ENCODE measurements around the gene GSC.
"Not testable (repeated sequence)": the region's sequence is repeated elsewhere in the genome, so short reads cannot be mapped to it uniquely, and the experiment has no call there.

The GSC gene

DNA sequence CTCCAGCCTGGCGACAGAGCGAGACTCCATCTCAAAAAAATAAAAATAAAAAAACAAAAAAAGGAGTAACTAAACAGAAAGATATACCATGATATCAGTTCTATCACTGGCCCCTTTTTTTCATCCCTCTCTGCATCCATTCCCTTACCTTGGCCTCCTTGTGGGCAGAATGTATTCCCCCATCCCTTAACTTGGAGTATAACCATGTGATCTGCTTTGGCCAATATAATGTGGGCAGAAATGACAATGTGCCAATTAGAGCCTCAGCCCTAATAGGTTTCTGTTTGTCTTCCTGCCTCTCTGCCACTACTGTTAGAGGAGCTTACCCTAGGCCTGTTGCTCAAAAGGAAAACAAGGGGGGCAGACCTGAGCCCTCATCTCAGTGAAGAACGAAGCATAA lies 23.8 kb downstream of the GSC start:
- DNase-seq (ENCODE audit: low read depth in 3 of 3), result no peak

DNA sequence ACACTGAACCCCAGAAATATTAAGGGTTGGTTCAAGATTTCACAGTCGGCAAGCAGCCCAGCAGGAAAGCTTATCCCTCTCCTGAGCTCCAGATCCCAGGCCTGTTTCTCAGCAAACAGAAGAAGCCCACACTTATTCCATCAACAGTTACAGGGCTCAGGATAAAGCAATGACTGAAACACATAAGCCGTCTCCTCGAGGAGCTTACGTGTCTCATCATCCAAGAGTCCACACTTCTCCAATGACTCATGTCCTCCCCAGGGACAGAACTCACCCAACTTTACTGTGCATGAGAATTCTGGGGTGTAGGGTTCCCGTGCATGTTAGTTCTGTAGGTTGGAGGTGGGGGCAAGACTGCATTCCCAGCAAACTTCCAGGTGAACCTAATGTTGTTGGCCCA lies 31.2 kb downstream of the GSC start:
- DNase-seq (ENCODE audit: low read depth in 3 of 3), result no peak

DNA sequence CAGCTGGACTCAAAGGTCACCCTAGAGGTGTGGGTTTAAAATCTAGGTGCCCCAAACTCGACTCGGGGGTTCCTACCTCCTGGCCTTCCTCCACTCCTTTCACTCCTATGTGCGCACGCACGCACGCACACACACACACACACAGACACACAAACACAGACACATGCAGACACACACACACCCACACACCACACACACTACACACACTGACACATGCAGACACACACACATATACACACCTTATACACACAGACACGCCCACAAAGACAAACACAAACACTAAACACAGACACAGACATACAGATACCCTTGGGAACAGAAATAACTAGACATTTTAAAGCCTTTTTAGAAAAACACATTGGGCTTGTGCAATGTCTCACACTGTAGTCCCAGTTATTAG lies 31.8 kb downstream of the GSC start:
- DNase-seq (ENCODE audit: low read depth in 3 of 3), result no peak

DNA sequence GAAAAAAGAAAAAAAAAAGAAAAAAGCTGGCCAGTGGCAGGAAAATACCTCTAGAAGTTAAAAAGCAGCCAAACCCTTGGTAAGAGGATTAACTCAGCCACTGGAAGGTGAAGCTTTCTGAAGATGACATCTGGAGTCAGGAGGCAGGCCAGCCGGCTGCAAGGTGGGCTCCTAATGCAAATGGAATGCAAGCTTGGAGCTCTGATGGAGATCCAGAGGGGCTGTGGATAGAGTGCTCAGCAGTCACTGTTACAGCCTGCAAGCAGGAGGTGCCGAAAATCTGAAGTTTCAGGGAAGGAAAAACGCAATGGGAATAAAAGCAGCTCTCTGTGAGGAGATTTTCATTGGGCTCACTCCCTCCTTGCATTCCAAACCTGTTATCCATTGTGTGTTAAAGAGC lies 41.0 kb downstream of the GSC start:
- no peak for DNase-seq (ENCODE audit: low read depth in 3 of 3)

DNA sequence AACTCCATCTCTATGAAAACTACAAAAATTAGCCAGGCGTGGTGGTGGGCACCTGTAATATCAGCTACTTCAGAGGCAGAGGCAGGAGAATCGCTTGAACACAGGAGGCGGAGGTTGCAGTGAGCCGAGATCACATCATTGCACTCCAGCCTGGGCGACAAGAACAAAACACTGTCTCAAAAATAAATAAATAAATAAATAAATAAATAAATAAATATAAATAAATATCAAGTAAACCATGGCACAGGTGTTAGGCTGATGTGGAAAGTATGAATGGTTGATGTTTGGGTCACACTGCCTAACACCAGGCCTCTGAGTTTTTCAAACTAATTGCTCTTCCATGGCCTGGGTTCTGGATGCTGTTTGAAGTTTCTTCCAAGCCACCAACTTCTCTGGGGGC lies 41.5 kb downstream of the GSC start:
- DNase-seq (ENCODE audit: low read depth in 3 of 3), result not testable (repeated sequence)

DNA sequence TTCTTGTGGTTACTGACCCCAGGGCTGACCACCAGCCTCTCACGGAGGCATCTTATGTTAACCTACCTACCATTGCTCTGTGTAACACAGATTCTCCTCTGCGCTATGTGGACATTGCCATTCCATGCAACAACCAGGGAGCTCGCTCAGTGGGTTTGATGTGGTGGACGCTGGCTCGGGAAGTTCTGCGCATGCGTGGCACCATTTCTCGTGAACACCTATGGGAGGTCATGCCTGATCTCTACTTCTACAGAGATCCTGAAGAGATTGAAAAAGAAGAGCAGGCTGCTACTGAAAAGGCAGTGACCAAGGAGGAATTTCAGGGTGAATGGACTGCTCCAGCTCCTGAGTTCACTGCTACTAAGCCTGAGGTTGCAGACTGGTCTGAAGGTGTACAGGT lies 43.3 kb downstream of the GSC start:
- DNase-seq (ENCODE audit: low read depth in 3 of 3), result not testable (repeated sequence)

DNA sequence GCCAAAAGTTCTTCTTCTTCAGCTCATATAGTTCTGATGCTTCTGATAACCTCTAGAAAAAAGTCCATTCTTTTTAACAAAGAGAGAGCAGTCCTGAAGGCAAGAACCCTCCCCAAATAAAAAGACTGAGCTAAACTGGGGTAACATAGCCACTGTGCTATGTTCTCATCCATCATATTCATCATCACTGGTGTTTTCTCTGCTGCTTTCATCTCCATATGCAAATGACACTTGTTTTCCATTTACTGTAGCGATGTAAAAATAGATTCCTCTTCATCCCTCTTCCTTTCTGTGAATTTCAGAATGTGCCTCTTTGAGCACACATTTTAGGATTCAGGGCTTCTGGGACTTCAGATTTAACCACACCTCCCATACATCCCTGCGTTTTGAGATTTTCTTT lies 44.9 kb downstream of the GSC start:
- DNase-seq (ENCODE audit: low read depth in 3 of 3), result no peak

DNA sequence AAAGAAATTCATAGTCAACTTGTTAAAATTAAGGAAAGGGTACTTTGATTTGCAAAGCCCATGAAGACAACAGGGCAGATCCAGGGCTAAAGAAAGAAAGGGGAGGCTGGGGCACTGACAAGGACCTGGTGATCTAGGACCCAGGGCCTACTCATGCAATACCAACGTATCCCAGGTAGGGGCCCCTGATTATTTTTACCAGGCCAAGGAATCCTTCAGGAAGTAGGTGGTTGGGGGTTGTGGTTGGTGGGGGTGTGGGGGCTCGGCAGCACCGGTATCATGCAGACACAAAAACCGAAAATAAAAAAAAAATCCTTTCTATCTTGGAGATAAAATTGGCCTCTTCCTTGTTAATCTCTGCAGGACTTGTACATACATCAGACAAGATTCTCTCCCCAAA lies 47.5 kb downstream of the GSC start:
- DNase-seq (ENCODE audit: low read depth in 3 of 3), result no peak
